Measurements from ENCODE around the gene PCP2.

The PCP2 gene

GRCh38 chr19:7670150-7670783, 36.7 kb upstream of the PCP2 start:
- no peak overlapping the region for H3K27ac ChIP-seq
- TF ChIP-seq CTCF (conservative IDR thresholded peaks at IDR 0.05) (no peak), ZFX (IDR thresholded peaks at IDR 0.05) (no peak)

- H3K27ac ChIP-seq: no peak overlapping the region
- no peak for TF ChIP-seq CTCF (conservative IDR thresholded peaks at IDR 0.05)
- TF ChIP-seq ZFX (IDR thresholded peaks at IDR 0.05): no peak
Observed at GRCh38 chr19:7669641-7670040, 36.1 kb upstream of the PCP2 start.

- no peak for TF ChIP-seq ZFX (IDR thresholded peaks at IDR 0.05)
- no peak within 1 kb of the TSS for H3K27ac ChIP-seq
Observed at GRCh38 chr19:7668842-7669241, 35.3 kb upstream of the PCP2 start, which contains the start of gene RETN. Gene RETN (plus strand): TSS chr19:7669049. CDS start chr19:7669327, 278 bp downstream.

GRCh38 chr19:7665076-7665475, 31.6 kb upstream of the PCP2 start:
- H3K27ac ChIP-seq: peak overlapping the region; percentile 42
- TF ChIP-seq ZFX (IDR thresholded peaks at IDR 0.05) (no peak), CTCF (conservative IDR thresholded peaks at IDR 0.05) (no peak)

- H3K27ac ChIP-seq: no peak overlapping the region
- TF ChIP-seq ZFX (IDR thresholded peaks at IDR 0.05) (no peak), CTCF (conservative IDR thresholded peaks at IDR 0.05) (no peak)
Observed at GRCh38 chr19:7663706-7664105, 30.2 kb upstream of the PCP2 start.

- TF ChIP-seq ZFX (IDR thresholded peaks at IDR 0.05): no peak
- no peak for TF ChIP-seq CTCF (conservative IDR thresholded peaks at IDR 0.05)
- no peak overlapping the region for H3K27ac ChIP-seq
Observed at GRCh38 chr19:7662657-7663056, 29.1 kb upstream of the PCP2 start.

GRCh38 chr19:7661744-7662538, 28.4 kb upstream of the PCP2 start:
- TF ChIP-seq ZFX (IDR thresholded peaks at IDR 0.05) (no peak), CTCF (conservative IDR thresholded peaks at IDR 0.05) (no peak)
- no peak overlapping the region for H3K27ac ChIP-seq
